Measurements from ENCODE around the gene ZC3H14.

Gene ZC3H14

GRCh38 chr14:88542857-88543795 lies 19.7 kb upstream of the ZC3H14 start:
- Mint-ChIP-seq H3K4me1 (no peaks in the 10 kb centered on the region), H3K27me3 (peaks cover 4 to 16% of the 10 kb centered on the region in 2 donors), H3K27ac (no peak overlapping the region), H3K9me3 (no peaks in the 10 kb centered on the region), H3K4me3 (no peak overlapping the region), H3K36me3 (no peaks in the 10 kb centered on the region)
- DNase-seq (no peak), ATAC-seq (replicated peaks) (no peak)

GRCh38 chr14:88545256-88545655 lies 17.6 kb upstream of the ZC3H14 start:
- Mint-ChIP-seq H3K27me3 (peaks cover 5 to 28% of the 10 kb centered on the region in 2 donors), H3K4me1 (no peaks in the 10 kb centered on the region), H3K4me3 (no peak overlapping the region), H3K27ac (no peak overlapping the region), H3K36me3 (no peaks in the 10 kb centered on the region), H3K9me3 (no peaks in the 10 kb centered on the region)
- ATAC-seq (replicated peaks) (no peak), DNase-seq (no peak)

GRCh38 chr14:88546621-88547385 lies 16.0 kb upstream of the ZC3H14 start:
- Mint-ChIP-seq H3K27me3 (peaks cover 5 to 40% of the 10 kb centered on the region in 2 donors), H3K9me3 (no peaks in the 10 kb centered on the region), H3K36me3 (no peaks in the 10 kb centered on the region), H3K27ac (no peak overlapping the region), H3K4me1 (no peaks in the 10 kb centered on the region), H3K4me3 (no peak overlapping the region)
- DNase-seq (no peak), ATAC-seq (replicated peaks) (peak in 1 of 2 donors; percentile 32)

- Mint-ChIP-seq H3K4me1 (no peaks in the 10 kb centered on the region), H3K27me3 (peaks cover 10 to 46% of the 10 kb centered on the region in 2 donors), H3K27ac (no peak overlapping the region), H3K36me3 (no peaks in the 10 kb centered on the region), H3K9me3 (no peaks in the 10 kb centered on the region), H3K4me3 (no peak overlapping the region)
- DNase-seq, result no peak
- ATAC-seq (replicated peaks), result no peak
Measured at GRCh38 chr14:88547386-88547780, 15.5 kb upstream of the ZC3H14 start.

DNA sequence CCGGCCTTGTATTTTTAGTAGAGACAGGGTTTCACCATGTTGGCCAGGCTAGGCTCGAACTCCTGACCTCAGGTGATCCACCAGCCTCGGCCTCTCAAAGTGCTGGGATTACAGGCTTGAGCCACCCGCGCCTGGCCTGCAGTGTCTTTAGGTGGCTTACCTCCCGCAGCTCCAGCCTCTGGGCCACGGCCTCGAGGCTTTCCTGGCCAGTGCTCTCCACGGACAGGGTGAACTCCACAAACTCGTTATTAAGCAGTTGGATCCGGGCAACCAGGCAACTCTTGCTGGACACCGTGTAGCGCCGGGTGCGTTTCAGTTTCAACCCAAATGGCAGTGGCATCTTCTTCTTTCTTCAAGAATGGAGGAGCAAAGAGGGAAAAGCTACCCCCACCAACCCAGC lies 12.8 kb upstream of the ZC3H14 start:
- Mint-ChIP-seq H3K27ac (no peak overlapping the region), H3K4me1 (peaks cover 2 to 7% of the 10 kb centered on the region in 2 donors), H3K4me3 (no peak overlapping the region), H3K36me3 (no peaks in the 10 kb centered on the region), H3K27me3 (peaks cover 21 to 59% of the 10 kb centered on the region in 2 donors), H3K9me3 (no peaks in the 10 kb centered on the region)
- ATAC-seq (replicated peaks) (no peak), DNase-seq (no peak)

DNA sequence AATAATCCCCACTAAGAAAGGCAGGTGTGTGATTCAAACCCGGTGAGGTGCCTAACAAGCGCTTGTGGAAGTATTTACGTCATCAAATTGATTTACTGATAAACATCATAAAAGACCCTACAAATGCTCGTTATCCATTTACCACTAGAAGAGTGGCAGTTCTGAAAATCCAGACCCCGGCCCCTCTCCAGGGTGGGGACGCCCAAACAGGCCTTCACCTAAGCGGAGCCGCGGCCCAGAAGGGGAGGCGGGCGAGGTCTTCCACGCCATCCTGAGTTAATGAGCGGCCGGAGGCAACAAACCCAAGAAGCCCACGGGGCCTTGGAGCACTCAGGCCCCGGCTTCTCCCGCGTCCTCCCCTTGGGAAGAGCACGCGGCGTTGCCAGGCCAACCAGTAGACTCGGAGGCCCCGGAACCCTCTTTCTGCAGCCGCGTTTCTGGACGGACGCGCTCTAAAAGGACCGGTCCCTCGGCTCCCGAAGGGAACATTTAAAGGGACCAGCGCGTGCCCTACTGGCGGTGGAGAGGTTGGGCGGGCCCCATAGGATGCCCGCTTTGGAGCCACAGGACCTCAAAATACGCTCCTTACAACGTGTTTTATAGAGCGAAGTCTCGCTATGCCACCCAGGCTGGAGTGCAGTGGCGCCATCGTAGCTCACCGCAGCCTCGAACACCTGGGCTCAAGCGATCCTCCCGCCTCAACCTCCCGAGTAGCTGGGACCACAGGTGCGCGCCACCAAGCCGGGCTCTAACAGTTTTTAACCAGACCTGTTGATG lies 11.6 kb upstream of the ZC3H14 start:
- no peak overlapping the region for H3K27ac Mint-ChIP-seq
- no peaks in the 10 kb centered on the region for H3K36me3 Mint-ChIP-seq
- ATAC-seq (replicated peaks) (peak; percentile 75 to 82), DNase-seq (peak; percentile 57)
- no peaks in the 10 kb centered on the region for H3K9me3 Mint-ChIP-seq
- H3K4me1 Mint-ChIP-seq, result peaks cover 4 to 9% of the 10 kb centered on the region in 2 donors
- H3K4me3 Mint-ChIP-seq, result peak overlapping the region; percentile 74 to 77
- H3K27me3 Mint-ChIP-seq, result peaks cover 30 to 69% of the 10 kb centered on the region in 2 donors

DNA sequence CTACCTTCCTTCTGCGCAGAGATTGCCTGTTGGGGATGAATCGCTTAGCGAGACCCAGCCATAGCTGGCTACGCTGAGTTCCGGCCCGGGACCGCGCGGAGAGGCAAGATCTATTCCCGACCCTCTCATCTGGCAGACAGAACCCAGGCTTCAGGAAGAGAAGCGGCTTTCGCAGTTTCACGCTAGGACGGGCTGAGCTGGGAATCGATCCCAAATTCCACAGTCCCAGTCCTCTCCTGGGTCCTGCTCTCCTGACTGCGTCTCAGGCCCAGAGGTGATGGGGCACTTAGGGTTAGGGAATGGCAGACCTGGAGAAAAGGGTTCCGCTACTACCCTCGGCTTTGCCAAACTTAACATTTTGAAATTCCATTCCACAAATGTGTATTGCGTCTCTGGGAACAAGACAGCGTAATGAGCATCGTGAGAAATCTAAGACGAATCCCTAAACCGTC lies 10.8 kb upstream of the ZC3H14 start:
- Mint-ChIP-seq H3K9me3 (no peaks in the 10 kb centered on the region), H3K27me3 (peaks cover 36 to 76% of the 10 kb centered on the region in 2 donors), H3K4me1 (peaks cover 7 to 14% of the 10 kb centered on the region in 2 donors), H3K27ac (no peak overlapping the region), H3K4me3 (peak overlapping the region; percentile 74 to 77), H3K36me3 (no peaks in the 10 kb centered on the region)
- no peak for DNase-seq
- peak in 1 of 2 donors; percentile 30 for ATAC-seq (replicated peaks)

DNA sequence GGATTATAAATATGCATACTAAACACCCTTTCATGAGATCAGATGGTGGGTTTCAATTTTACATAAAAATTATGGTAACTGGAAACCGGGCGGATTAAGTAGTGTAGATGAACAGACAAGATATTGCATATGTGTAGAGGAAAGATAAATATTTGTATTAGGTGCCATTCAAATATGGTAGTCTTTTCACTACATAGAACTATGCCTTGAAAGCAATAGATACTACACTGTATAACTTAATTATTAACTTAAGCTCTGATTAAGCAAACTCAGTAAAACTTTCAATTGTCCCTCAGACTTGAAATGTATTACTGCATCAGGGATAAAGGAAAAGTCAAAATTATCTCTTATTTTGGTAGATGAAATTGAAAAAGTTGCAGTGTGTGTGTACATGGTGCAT lies 10.0 kb upstream of the ZC3H14 start:
- ATAC-seq (replicated peaks) (no peak), DNase-seq (no peak)
- Mint-ChIP-seq H3K36me3 (no peaks in the 10 kb centered on the region), H3K4me1 (peaks cover 7 to 20% of the 10 kb centered on the region in 2 donors), H3K9me3 (no peaks in the 10 kb centered on the region), H3K4me3 (no peak overlapping the region), H3K27ac (no peak overlapping the region), H3K27me3 (peaks cover 36 to 74% of the 10 kb centered on the region in 2 donors)

- H3K9me3 Mint-ChIP-seq, result no peaks in the 10 kb centered on the region
- H3K4me1 Mint-ChIP-seq, result peaks cover 10 to 20% of the 10 kb centered on the region in 2 donors
- H3K27ac Mint-ChIP-seq, result no peak overlapping the region
- peaks cover 37 to 68% of the 10 kb centered on the region in 2 donors for H3K27me3 Mint-ChIP-seq
- DNase-seq (no peak), ATAC-seq (replicated peaks) (no peak)
- H3K4me3 Mint-ChIP-seq, result peak overlapping the region; percentile 75 to 78
- no peaks in the 10 kb centered on the region for H3K36me3 Mint-ChIP-seq
Measured at GRCh38 chr14:88553886-88554456, 8.9 kb upstream of the ZC3H14 start.

DNA sequence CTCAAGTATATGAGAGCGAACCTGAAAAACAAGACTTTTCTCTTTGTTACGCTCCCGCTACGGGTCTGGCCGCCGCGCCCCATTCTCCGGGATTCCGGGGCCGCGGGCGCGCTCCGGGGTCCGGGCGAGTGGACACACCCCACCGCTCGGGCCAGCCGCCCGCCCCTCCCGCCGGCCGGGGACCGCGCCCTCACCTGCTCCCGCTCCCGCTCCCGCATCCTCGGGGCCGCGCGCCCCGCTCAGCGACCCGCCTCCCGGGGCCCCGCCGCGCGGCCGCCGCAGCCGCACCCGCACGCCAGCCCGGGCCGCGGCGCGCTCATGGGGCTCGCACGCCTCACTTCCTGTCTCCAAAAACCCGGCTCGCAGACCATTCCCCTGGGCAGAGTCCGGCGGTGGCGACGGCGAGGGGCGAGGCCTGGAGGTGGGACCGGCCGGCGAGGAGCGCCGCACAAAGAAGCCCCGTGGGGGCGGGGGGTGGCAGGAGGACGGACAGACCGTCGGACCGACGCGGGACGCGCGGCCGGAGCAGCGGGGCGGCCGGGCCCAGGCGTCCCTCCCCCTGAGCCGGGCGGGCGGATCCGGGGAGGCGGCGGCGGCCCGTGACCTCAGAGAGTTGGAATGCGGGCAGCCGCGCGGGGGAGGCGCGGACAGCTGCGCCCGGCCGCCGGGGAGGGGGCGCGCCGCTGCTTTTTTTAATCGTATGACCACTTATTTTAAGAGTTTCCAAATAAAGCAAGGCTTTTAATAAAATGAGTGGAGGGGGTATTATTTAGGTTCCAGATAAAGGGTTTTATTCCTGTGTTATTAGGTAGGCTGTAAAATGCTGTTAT lies 8.2 kb upstream of the ZC3H14 start, which contains the start of gene PTPN21:
Gene PTPN21 (minus strand): TSS at position 551 of the 830 bp plus-strand sequence. CDS start 4,590 bp downstream, outside the sequence.
- peaks cover 10 to 20% of the 10 kb centered on the region in 2 donors for H3K4me1 Mint-ChIP-seq
- no peak for DNase-seq
- H3K36me3 Mint-ChIP-seq, result no peaks in the 10 kb centered on the region
- peak within 1 kb of the TSS; percentile 85 for H3K27ac Mint-ChIP-seq
- no peaks in the 10 kb centered on the region for H3K9me3 Mint-ChIP-seq
- ATAC-seq (replicated peaks), result peak; percentile 32 to 48
- H3K27me3 Mint-ChIP-seq, result peaks cover 37 to 68% of the 10 kb centered on the region in 2 donors
- peak within 1 kb of the TSS; percentile 81 to 83 for H3K4me3 Mint-ChIP-seq

DNA sequence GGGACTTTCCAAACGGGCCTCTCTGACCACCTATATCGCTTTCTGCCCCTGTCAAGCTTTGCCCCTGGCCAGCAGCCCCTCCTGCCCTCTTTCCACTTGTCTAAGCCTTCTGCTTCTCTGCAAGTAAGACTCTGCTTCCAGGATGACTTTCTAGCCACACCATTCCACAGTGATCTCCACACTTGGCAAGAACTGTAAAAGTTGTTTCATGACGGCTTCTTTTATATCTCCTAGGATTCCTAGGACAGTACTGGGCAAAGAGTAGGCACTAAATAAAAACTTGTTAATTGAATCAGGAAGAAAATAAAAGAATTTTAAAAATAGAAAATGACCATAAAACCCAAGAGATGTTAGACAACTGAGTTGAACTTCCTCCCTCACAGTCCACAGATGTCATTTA lies 6.3 kb upstream of the ZC3H14 start:
- no peaks in the 10 kb centered on the region for H3K36me3 Mint-ChIP-seq
- H3K27ac Mint-ChIP-seq, result no peak overlapping the region
- no peaks in the 10 kb centered on the region for H3K9me3 Mint-ChIP-seq
- ATAC-seq (replicated peaks) (no peak), DNase-seq (no peak)
- peaks cover 10 to 20% of the 10 kb centered on the region in 2 donors for H3K4me1 Mint-ChIP-seq
- H3K4me3 Mint-ChIP-seq, result no peak overlapping the region
- H3K27me3 Mint-ChIP-seq, result peaks cover 37 to 53% of the 10 kb centered on the region in 2 donors

- DNase-seq (no peak), ATAC-seq (replicated peaks) (no peak)
- Mint-ChIP-seq H3K9me3 (no peaks in the 10 kb centered on the region), H3K4me1 (peaks cover 20 to 39% of the 10 kb centered on the region in 2 donors), H3K4me3 (no peak overlapping the region), H3K36me3 (peaks cover 4 to 5% of the 10 kb centered on the region in 2 donors), H3K27ac (no peak overlapping the region), H3K27me3 (peaks cover 28 to 37% of the 10 kb centered on the region in 2 donors)
Measured at GRCh38 chr14:88559852-88560251, 3.0 kb upstream of the ZC3H14 start.

GRCh38 chr14:88562532-88562830 lies 356 bp upstream of the ZC3H14 start:
- no peak for DNase-seq
- peaks cover 15 to 30% of the 10 kb centered on the region in 2 donors for H3K4me1 Mint-ChIP-seq
- H3K9me3 Mint-ChIP-seq, result no peaks in the 10 kb centered on the region
- peak in 1 of 2 donors; percentile 9 for ATAC-seq (replicated peaks)
- H3K4me3 Mint-ChIP-seq, result peak overlapping the region; percentile 93 to 95
- H3K36me3 Mint-ChIP-seq, result peaks cover 6 to 7% of the 10 kb centered on the region in 2 donors
- H3K27ac Mint-ChIP-seq, result peak overlapping the region; percentile 98
- H3K27me3 Mint-ChIP-seq, result peaks cover 13 to 17% of the 10 kb centered on the region in 2 donors

All from stimulated activated naive B cell treated with anti-CD40 and anti-IgM and Interleukin-4, amounts not matched to agents 10 μg/mL and 1 μg/mL and 100 μg/mL, for 72 hours (primary cell).